HT1080 (cell line): ENCODE measurements around the gene ACTG1. TPM values are rescaled to one million over a fixed set of nuclear protein-coding genes. Genes with fewer than 3 reads are reported as not detected.

ENCODE experiments used
- DNase-seq: peaks from one replicate; pipeline ENCODE4 v3.0.0-alpha.2; 2015; ENCODE audit warnings: low read depth
- total RNA-seq: library from RNA; depleted of rRNA; stranded (reverse); fragments of >200 nt; shearing (Covaris generic); gene quantifications from 2 replicates; pipeline ENCODE4 v1.2.3, GENCODE V29; 2014; rRNA removed

Gene ACTG1
- total RNA-seq, 1 experiment from 2014 or later = 7,335 TPM

GRCh38 chr17:81466564-81467472 lies 45.8 kb downstream of the ACTG1 start:
- DNase-seq = no peak

GRCh38 chr17:81465910-81466309 lies 46.7 kb downstream of the ACTG1 start:
- no peak for DNase-seq

GRCh38 chr17:81464586-81464985 lies 48.0 kb downstream of the ACTG1 start:
- DNase-seq = no peak

- no peak for DNase-seq
Measured at GRCh38 chr17:81463506-81463905, 49.1 kb downstream of the ACTG1 start.

GRCh38 chr17:81462506-81463125 lies 50.0 kb downstream of the ACTG1 start:
- DNase-seq = no peak

- DNase-seq = no peak
Measured at GRCh38 chr17:81461607-81462500, 50.7 kb downstream of the ACTG1 start.

GRCh38 chr17:81460856-81461460 lies 51.6 kb downstream of the ACTG1 start:
- no peak for DNase-seq

Other genes with a start within 250 kb of the ACTG1 start
- gene SLC38A10, start 217.5 kb downstream of the ACTG1 start, total RNA-seq = 37.1 and 44.6 TPM in 2 replicates
- gene BAHCC1, start 117.3 kb downstream of the ACTG1 start, total RNA-seq = 0.43 TPM in 2 replicates
- gene FSCN2, start 15.6 kb upstream of the ACTG1 start, total RNA-seq = 0.37 and 0.40 TPM in 2 replicates
- 28.7 and 31.6 TPM in 2 replicates for gene FAAP100, start 39.6 kb upstream of the ACTG1 start, total RNA-seq
- gene NPLOC4, start 124.3 kb upstream of the ACTG1 start, total RNA-seq = 65.3 and 83.9 TPM in 2 replicates
- gene TSPAN10, start 124.4 kb upstream of the ACTG1 start, total RNA-seq = 1.4 and 2.2 TPM in 2 replicates
- gene PDE6G, start 143.7 kb upstream of the ACTG1 start, total RNA-seq = 0.10 and 0.35 TPM in 2 replicates
- gene OXLD1, start 153.8 kb upstream of the ACTG1 start, total RNA-seq = 63.5 and 66.8 TPM in 2 replicates
- gene CCDC137, start 153.9 kb upstream of the ACTG1 start, total RNA-seq = 47.3 and 60.3 TPM in 2 replicates
- gene ARL16, start 171.0 kb upstream of the ACTG1 start, total RNA-seq = 47.9 and 59.7 TPM in 2 replicates
- gene HGS, start 171.2 kb upstream of the ACTG1 start, total RNA-seq = 165 and 172 TPM in 2 replicates
- 51.9 and 57.7 TPM in 2 replicates for gene MRPL12, start 190.6 kb upstream of the ACTG1 start, total RNA-seq
- 96.9 and 106 TPM in 2 replicates for gene SLC25A10, start 199.5 kb upstream of the ACTG1 start, total RNA-seq